HG03045 (cell line): ENCODE measurements around the gene COL9A3.

Source experiments
- ATAC-seq: cut with Tn5 transposase; IDR thresholded peaks from one replicate; pipeline ENCODE4 v1.9.1; 2021; ENCODE audit warnings: mild to moderate bottlenecking, moderate library complexity; ENCODE audit not compliant: unreplicated experiment

The COL9A3 gene

DNA sequence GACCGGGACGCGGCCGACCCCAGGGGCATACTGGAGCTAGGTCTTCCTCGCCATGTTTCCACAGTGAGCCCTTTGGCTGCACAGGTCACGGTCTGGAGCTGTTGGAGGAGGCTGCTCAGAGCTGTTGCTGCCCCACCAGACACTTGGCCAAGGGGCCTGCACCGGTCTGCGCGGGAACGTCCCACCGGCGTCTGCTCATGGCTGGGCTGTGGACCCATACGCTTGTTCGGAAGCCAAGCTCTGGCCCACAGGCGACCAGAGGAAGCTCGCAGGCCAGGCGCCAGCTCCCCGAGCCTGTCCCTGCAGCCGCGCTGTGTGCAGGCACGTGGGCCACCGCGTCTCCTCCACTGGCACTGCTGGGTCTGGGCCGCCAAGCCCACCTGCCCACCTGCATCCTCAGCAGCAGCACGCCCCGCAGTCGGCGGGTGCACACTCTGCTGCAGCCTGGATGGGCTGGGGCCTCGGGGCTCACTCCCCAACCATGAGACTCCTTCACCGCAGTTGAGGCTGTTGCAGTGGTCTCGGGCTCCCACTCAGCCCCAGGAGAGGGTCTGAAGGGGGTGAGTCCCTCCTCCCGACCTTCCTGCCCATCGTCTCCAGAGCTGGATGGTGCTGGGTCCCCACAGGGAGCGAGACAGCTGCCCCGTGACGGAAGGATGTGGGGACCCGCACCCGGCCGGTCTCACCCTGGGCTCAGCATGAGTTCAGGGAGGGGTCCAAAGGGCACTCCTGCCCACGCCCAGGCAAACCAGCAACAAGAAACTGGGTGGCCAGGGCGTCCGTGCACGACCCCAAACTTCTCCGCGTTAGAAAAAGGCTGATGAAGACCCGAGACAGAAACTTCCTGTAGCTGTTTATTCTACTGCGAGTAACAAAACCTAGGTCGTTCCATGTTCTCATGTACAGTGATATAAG lies 60.3 kb downstream of the COL9A3 start:
- ATAC-seq: no peak

DNA sequence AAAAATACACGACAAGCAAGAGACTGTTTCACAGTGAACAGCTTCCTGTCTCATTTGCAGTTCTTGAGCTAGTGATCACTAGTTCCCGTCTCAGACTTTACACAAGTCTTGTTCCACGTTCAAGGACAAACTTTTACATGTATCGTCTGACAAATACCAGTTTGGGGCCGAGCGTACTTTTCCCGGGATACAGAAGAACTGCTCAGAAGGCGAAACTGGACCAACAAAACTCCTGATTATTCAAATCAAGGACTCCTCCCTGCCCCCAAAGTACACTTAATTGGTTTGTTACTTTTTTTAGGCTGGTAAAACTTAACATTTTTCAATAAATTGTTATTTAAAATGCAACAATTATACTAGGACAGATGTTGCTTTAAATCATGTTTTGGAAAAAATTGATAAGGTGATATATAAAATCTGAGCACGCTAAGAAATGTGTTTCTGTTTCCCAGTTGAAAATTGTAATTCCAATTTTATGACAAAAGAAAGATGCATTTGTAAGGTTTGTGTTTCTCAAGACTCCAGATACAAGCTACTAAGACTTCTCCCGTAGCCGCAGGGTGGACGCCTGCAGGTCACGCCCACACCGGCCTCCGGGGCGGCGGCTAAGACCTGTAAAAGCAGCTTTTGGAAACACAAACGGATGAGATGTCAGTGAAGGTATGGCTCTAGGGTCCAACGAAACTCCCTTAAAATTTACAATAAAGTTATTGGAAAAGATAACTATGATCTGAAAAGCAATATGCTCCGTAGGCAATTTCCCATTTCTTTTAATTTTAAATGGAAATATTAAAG lies 61.6 kb downstream of the COL9A3 start:
- no peak for ATAC-seq

DNA sequence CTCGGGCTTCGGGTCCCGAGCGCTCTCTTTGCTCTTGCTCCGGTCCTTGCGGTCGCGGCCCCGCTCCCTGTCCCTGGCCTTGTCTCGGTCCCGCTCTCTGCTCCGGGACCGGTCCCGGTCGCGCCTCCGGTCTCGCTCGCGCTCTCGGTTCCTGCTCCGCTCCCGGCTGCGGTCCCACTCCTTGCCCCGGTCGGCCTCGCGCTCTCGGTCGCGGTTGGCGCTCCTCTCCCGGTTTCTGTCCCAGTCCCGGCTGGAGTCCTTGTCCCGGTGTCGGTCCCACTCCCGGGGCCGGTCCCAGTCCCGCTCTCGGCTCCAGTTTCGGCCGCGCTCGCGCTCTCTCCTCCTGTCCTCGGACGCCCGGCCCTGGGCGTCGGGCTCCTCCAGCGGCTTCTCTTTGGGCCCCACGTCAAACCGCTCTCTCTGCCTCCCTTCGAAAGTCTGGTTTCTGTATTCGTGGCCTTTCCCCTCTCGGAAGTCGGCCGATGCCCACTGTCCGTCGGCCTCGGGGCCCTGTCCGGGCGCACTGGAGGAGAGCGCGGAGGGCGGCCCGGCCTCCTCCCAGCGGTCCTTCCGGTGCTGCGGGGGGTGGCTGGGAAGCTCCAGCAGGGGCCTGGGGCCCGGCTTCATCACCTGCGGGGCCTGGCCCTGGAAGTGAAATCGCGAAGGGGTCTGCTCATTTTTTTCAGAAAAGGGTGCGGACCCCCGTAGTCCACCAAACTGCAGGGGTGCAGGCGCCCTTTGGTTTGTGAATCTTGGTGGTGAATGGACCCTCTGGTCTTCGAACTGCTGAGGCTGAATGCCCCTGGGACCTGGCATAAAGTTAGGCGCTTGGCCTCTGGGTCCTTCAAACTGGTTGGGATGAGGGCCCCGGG lies 62.7 kb downstream of the COL9A3 start:
- ATAC-seq: no peak

DNA sequence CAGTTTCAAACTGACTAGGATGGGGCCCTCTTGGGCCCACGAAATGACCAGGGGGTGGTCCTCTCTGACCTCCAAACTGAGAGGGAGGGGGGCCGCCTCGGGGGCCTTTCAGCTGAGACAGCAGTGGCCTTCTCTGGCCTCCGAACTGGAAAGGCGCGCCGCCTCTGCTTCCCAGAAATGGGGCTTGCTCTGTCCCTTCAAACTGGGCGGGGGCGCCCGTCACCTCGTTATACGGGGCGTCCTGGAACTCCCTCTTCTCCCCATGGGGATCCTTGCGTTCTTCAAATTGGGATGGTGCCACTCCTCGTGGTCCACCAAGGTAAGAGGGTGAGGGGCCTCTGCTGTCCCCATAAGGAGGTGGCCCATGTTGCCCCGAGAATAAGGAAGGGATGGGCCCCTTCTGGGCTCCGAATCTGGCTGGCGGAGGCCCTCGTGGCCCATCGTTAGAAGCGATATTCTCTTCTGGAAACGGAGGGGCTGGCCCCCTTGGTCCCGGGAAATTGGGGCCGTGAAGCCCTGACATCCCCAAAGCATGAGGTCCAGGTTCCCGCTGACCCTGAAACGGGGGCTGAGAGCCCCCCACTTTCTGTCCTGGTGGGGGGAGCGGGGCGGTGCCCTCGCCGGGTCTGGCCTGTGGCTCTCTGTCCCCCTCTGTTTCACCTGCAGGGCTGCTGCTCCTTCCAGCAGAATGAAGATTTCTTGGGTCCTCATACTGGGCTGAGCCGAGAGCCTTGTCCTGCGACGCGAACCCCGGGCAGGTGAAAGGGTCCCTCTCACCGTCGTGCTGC lies 63.5 kb downstream of the COL9A3 start:
- no peak for ATAC-seq

DNA sequence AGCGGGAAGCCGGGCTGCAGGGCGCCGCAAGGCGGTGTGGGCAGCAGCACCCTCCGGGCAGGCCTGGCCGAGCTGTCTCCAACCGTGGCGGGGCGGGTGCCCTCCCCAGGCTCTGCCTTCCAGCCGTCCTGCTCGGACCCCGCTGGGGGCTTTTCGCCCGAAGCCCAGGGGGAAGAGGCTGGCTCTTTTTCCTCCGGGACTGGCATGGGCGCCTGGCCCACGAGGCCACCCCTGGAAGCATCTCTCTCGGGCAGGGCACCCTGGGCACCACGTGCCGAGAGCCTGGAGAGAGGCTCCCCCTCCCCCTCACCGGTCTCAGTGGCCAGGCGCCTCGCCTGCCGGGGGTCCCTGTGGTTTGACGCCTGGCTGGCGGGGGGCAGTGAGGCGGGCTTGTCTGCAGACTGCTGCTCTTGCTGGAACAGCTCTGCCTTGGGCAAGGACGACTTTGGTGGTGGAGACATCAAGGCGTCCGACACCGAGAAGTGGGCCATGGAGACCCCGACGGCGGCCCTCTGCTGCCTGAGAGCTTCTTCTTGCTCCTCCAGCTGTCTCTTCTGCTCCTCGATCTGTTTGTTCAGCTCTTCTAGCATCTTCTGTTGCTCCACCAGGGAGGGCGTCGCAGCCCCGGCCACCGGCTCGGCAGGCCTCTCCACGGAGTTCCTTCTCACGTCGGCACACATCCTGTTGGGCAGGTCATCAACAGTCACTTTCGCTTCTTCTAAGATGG lies 64.2 kb downstream of the COL9A3 start:
- ATAC-seq: no peak

DNA sequence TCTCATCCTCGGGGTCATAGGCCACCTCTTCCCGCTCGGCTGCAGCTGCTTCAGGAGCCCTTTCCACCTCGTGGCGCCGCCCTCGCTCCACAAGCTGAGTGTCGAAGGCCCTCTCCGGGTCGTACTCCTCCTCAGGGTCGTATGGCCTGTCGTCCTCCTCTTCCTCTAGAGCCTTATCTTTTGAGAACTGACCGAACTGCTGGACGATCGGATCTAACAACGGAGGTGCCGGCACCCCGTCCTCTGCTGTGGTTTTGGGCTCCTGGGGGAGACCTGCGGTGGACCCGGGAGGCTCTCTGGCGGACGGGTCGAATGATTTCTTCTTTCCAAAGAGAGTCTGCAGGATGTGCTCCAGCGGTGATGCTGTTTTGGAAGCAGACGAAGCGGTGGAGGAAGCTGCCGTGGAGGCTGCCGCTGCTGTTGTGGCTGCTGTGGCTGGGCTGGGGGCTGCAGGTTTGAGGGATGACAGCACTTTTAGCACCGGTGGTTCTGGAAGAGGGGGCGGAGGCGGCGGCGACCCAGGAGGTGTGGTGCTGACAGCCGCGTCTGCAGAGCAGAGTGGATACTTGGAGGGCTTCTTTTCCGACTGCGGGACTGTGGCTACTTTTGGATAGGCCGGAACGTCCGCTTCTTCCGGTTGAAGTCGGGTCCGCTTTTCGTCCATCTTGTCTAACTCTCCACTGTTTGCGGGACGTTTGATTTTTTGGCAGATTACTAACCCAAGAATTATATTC lies 65.0 kb downstream of the COL9A3 start:
- ATAC-seq: no peak

DNA sequence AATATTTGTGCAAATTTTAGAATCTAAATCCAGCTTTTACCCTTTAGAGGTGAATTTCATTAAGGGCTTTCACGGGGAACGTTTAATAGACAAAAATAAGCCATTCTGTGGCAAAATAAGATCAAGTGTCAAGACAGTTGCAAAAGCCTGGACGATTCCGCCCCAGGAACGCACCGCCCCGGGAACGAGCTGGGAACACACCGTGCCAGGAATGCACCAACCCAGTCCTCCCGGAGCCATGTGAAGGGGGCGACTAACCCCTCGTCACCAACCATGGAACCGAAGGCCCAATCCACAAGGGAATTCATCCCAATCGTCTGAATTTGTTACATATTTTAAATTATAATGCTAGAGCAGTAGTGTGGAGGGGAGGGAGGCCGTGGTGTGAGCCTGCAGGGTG lies 65.6 kb downstream of the COL9A3 start:
- no peak for ATAC-seq

DNA sequence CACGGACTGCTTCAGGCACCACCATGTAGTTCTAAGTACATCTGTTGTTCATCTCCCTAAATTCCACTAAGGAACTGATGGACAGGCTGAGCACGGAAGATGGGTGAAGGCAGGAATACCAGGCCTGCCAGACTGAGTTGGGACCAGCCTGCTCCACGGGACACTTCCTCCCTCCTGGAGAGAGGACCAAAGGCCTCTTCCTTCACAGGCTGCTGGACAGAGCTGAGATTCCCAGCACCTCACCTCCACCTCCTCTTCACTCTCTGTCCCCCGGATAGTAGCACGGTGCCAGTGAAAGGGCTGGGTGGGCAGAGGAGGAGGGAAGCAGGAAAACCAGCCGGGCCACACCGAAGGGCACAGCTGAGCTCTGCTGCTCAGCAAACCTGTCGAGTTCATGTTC lies 67.7 kb downstream of the COL9A3 start:
- ATAC-seq: no peak

DNA sequence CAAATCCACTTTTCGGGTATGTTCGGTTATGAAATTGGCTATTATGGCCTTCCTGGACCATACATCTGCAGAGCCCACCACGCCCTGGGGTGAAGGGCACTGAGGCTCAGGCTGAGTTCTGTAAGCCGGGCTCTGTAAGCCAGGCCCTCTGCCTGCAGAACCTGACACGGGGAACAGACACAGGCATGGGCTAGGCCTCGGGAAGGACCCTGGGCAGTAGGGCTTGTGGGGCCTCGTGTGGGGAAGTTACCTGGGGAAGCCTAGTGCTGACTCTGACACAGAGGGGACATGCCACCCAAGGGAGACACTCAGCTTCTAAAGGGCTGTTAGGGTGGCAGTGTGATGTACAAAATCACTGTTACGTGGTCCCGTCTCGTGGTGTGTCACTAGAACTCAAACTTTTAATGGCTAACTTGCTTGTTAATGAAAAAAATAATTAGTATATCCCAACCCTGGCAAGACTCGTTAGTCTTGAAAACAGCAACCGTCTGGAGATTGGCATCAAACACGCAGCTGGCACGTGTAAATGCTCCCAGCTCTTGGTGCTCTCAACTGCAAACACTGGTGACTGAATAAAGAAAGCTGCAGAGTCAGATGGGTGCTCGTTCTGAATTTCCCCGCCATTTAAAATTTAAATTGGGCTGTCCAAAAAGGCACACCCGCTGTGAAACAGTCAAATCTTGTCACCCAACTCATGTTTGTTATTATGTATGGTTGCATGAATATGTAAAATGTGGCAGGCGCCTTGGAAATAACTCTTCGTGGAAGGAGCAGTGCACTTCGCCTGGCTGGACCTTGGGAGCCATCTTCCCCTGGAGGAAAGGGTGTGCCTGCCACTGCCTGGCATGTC lies 68.4 kb downstream of the COL9A3 start:
- no peak for ATAC-seq

DNA sequence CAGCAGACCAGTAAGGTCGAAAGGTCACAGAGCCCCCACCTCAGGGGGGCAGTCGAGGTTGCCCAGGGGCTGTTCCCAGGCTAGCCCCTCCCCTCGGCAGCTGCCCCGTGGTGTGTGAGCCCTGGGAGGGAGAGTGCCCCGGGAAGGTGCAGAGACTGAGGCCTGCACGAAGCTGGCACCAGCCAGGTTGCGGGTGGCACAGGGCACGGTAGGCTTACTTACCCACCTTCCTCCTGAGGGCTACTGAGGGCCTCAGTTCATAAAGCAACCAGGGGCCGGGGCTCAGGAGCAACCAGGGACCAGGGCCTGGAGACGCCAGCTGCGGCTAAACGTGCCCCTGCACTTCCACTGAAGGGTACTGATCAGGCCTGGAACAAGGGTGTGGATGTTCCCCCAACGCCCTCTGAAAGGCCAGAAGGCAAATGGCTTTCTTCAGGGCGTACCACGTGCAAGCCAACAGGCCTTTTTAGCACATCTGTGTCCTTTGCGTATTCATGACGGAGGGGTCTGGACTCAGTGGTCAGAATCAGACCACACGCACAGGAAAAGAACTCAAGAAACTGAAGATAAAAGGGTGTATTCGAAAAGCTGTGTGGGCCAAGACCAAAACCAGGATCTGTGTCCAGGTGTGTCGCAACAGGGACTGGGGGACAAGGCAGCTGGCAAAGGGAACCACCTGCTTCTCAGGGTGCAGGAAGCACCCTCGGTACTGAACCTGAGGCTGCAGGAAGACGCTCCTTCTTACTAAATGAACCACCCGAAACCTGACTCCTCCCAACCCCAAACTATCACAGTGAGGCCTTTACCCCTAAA lies 69.3 kb downstream of the COL9A3 start:
- ATAC-seq: no peak

DNA sequence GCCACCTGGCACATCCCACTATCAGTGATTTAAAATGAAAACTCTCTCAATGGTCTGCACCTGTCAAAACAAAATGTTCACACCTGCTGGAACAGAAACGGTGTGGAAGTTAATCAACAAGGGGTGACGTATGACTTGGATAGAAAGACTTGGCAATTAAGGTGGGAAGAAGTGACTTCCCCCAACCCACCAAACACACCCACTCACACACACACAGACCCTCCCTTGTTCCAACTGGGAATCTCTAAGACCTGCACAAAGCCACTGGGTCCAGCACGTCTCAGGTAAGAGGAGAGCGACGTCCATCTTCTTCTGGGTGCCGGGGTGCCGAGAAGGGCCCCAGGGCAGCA lies 69.8 kb downstream of the COL9A3 start:
- no peak for ATAC-seq

DNA sequence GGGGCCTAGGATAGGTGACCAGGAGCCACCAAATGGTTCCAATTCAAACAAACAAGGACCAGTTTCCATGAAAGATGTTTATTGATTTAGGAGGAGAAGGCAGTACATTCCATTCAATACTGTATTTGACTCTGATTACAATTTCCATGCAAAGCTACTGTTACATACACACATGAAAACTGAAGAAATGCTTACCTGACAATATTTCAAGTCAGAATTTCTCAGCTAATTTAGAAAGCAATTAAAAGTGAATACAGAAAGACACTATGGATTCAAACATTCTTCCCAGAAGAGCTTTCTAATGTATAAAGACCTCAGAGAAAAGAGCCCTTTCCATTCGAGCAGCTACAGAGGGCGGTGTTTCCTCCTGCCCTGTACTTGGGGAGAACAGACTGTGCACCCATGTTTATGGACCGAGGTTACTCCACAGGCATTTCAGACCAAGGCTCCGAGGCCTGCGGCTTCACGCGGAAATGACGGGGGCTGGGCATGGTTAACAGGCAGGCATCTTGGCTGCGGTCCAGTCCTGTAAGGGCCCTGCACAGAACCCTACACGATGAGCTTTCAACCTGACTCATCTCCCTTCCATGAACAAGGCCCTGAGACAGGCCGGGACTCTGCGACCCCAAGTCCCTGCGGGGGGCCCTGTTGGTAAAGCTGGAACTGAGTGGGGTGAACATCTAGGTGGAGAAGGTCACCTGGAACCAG lies 70.5 kb downstream of the COL9A3 start:
- no peak for ATAC-seq

DNA sequence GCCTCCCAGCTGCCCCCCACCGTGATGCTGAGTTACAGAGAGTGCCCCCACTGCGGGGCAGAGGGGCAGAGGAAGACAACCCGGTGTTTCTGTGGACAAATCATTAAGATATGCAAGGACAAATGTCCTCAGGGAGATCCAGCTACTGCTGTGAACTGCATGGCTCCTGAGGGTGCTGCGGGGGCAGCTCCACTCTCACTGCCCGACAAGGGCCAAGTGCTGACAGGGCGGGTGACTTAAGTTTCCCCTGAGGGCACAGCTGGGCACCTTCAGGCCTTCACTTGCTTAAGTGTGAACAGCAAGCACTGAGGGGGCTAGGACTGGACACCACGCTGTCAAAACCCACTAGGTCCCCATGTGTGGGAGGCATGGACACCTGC lies 71.0 kb downstream of the COL9A3 start:
- ATAC-seq: no peak

DNA sequence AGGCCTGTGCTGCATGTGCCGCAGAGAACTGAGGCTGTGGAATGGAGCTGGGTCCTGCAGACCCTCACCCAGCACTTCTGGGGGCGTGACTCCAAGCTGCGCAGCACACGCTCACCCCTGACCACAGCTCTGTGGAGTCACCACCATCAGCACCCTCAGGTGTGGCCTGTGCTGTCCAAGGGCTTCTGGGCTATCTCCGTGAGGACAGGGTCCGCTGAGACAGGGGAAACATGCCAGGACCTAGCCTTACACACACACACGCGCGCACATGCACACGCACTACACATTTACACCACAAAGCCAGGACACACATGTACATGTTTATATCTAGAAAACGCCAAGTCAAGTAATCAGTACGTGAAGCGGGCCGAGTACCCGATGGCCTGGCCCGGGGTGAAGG lies 71.6 kb downstream of the COL9A3 start:
- no peak for ATAC-seq

DNA sequence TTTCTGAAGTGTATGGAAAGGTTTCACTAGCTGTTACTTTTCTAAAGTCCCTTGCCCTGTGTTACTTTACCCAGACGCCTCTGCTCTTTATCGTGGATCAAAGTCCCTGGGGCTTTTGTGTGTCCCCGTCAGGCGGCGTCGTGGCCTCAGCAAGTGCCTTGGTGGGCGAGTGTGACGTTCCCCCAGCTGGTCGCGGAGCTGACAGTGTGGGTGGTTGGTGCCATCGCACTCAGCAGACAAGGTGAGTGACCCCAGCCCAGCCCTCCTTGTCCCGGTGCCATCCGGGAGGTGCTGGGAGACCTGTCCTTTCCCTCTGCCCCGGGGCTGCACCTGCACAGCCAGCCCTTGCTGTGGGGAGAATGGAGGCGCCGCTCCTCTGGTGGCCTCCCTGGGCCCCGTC lies 72.1 kb downstream of the COL9A3 start:
- ATAC-seq: no peak

DNA sequence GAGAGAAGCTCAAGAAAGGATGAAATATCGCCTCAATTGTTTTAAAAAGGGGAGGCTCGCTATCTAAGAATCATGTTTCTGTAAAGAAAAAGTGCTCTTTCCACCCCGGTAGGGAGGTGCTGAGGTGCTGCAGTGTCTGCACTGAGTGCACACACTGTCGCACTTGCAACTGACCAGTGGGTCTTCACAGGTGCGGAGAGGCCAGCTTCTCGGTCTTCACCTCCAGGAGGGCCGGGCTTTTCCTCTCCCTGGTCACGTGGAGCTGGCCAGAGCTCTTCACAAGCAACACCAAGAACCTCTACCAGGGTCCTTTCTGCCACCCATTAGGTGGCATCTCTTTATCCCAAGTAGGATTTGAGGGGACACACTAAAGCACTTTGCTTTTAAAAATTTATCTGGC lies 72.6 kb downstream of the COL9A3 start:
- no peak for ATAC-seq

DNA sequence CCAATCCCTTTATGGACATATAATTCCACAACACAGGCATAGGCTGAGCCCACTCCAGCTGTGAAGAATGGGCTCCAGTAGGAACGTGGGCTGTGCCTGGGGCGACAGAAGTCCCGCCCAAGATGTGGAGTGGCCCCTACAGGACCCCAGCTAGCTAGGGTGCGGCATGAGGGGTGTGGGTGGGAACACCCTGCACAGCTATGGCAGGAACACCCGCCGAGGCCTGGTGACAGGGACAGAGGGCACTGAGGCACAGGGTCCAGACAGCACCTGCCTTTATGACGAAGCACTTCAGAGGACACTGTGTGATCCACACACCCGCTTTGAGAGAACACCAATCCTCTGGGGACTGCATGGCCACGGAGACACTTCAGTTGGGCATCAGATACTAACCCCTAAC lies 73.0 kb downstream of the COL9A3 start:
- no peak for ATAC-seq
